Neural cell (in vitro differentiated cells): ENCODE data around the gene NTF3. TPM values are rescaled to one million over a fixed set of nuclear protein-coding genes. Genes with fewer than 3 reads are reported as not detected.

ENCODE experiments used
- H2AFZ ChIP-seq: fragments of 200-600, 300-800 bp; sonication (generic), shearing (Covaris generic); 2 replicates; pipeline ENCODE4 v1.6.0; 2014; ENCODE audit warnings: low read depth, mild to moderate bottlenecking, antibody characterized with exemption, low read length, moderate library complexity
- H3F3A ChIP-seq: fragments of 200-600 bp; shearing (Covaris generic); 2 replicates; pipeline ENCODE4 v1.6.1; 2016; ENCODE audit warnings: mild to moderate bottlenecking, moderate library complexity, mixed read lengths, antibody characterized with exemption, low read length; ENCODE audit not compliant: insufficient read depth, poor library complexity, severe bottlenecking
- H3K27ac ChIP-seq: fragments of 200-600, 300-800 bp; sonication (generic), shearing (Covaris generic); 2 replicates; pipeline ENCODE4 v1.5.1; 2014; ENCODE audit warnings: mild to moderate bottlenecking, low read length, moderate library complexity
- H3K27me3 ChIP-seq: fragments of 300-800, 200-600 bp; sonication (generic), shearing (Covaris generic); 2 replicates; pipeline ENCODE4 v1.6.0; 2014; ENCODE audit warnings: mild to moderate bottlenecking, low read depth, low read length, moderate library complexity; ENCODE audit not compliant: insufficient read depth
- H3K36me3 ChIP-seq: fragments of 300-800, 200-600 bp; sonication (generic), shearing (Covaris generic); 2 replicates; pipeline ENCODE4 v1.5.1; 2014; ENCODE audit warnings: mild to moderate bottlenecking, antibody characterized with exemption, low read length, moderate library complexity; ENCODE audit not compliant: insufficient read depth
- H3K4me2 ChIP-seq: fragments of 300-800, 200-600 bp; sonication (generic), shearing (Covaris generic); 2 replicates; pipeline ENCODE4 v1.6.0; 2014; ENCODE audit warnings: mild to moderate bottlenecking, low read length
- H3K4me3 ChIP-seq: fragments of 300-800, 200-600 bp; sonication (generic), shearing (Covaris generic); 2 replicates; pipeline ENCODE4 v1.5.1; 2014; ENCODE audit warnings: mild to moderate bottlenecking, low read length, moderate library complexity
- H3K79me2 ChIP-seq: fragments of 200-600 bp; shearing (Covaris generic); replicated peaks from 2 replicates; pipeline ENCODE4 v1.6.0; 2014; ENCODE audit warnings: mild to moderate bottlenecking, low read length, moderate library complexity; ENCODE audit not compliant: insufficient read depth
- H3K9ac ChIP-seq: fragments of 300-800, 200-600 bp; sonication (generic), shearing (Covaris generic); 2 replicates; pipeline ENCODE4 v1.6.1; 2016; ENCODE audit warnings: mild to moderate bottlenecking, low read length, mixed read lengths
- H3K9me2 ChIP-seq: fragments of 200-600 bp; shearing (Covaris generic); 2 replicates; pipeline ENCODE4 v1.6.1; 2016; ENCODE audit warnings: mild to moderate bottlenecking, low read length, mixed read lengths; ENCODE audit not compliant: insufficient read depth
- H3K9me3 ChIP-seq: fragments of 200-600, 300-800 bp; sonication (generic), shearing (Covaris generic); 2 replicates; pipeline ENCODE4 v1.6.1; 2016; ENCODE audit warnings: mild to moderate bottlenecking, mixed run types, low read length, moderate library complexity, mixed read lengths
- H4K20me1 ChIP-seq: fragments of 200-600 bp; shearing (Covaris generic); 2 replicates; pipeline ENCODE4 v1.6.1; 2016; ENCODE audit warnings: mild to moderate bottlenecking, mixed run types; ENCODE audit not compliant: insufficient read depth
- EP300 ChIP-seq: fragments of 450-650 bp; conservative IDR thresholded peaks from 2 replicates; pipeline ENCODE4 v1.6.1; 2014; ENCODE audit warnings: antibody characterized with exemption, mild to moderate bottlenecking, moderate library complexity; ENCODE audit not compliant: poor library complexity, severe bottlenecking
- EZH2 ChIP-seq: fragments of 200-600, 300-800 bp; shearing (Covaris generic), sonication (generic); IDR thresholded peaks from 2 replicates; pipeline ENCODE4 v1.6.1; 2014; ENCODE audit warnings: antibody characterized with exemption, low read length, borderline replicate concordance, mild to moderate bottlenecking; ENCODE audit not compliant: insufficient read depth, poor library complexity, severe bottlenecking
- MXI1 ChIP-seq: fragments of 450-650 bp; conservative IDR thresholded peaks from 2 replicates; pipeline ENCODE4 v1.6.1; 2014; ENCODE audit warnings: antibody characterized with exemption, mild to moderate bottlenecking; ENCODE audit not compliant: poor library complexity, severe bottlenecking
- POLR2AphosphoS5 ChIP-seq: IDR thresholded peaks from 2 replicates; pipeline ENCODE4 v1.6.1; 2012
- RAD21 ChIP-seq: fragments of 450-650 bp; conservative IDR thresholded peaks from 2 replicates; pipeline ENCODE4 v1.6.1; 2014; ENCODE audit warnings: antibody characterized with exemption, mild to moderate bottlenecking, moderate library complexity
- SMC3 ChIP-seq: fragments of 450-650 bp; conservative IDR thresholded peaks from 2 replicates; pipeline ENCODE4 v1.6.1; 2014; ENCODE audit warnings: antibody characterized with exemption, mild to moderate bottlenecking, moderate library complexity; ENCODE audit not compliant: poor library complexity
- TAF1 ChIP-seq: IDR thresholded peaks from 2 replicates; pipeline ENCODE4 v1.6.1; 2012; ENCODE audit warnings: low read depth
- polyA plus RNA-seq: library from polyadenylated mRNA; depleted of rRNA; stranded (reverse); fragments of >200 nt; gene quantifications from 2 replicates; pipeline ENCODE4 v1.2.3, GENCODE V29; 2014
- TF ChIP-seq, protein P1 (sequence below): fragments of 450-650 bp; IDR thresholded peaks from 2 replicates; pipeline ENCODE4 v1.5.1; 2014; ENCODE audit warnings: antibody characterized with exemption, mild to moderate bottlenecking, moderate library complexity; ENCODE audit not compliant: poor library complexity, severe bottlenecking
- TF ChIP-seq, protein P2 (sequence below): IDR thresholded peaks from 2 replicates; pipeline ENCODE4 v1.6.1; 2012; ENCODE audit warnings: borderline replicate concordance

The NTF3 gene
- polyA plus RNA-seq, 1 donor from 2014 or later = not detected

DNA sequence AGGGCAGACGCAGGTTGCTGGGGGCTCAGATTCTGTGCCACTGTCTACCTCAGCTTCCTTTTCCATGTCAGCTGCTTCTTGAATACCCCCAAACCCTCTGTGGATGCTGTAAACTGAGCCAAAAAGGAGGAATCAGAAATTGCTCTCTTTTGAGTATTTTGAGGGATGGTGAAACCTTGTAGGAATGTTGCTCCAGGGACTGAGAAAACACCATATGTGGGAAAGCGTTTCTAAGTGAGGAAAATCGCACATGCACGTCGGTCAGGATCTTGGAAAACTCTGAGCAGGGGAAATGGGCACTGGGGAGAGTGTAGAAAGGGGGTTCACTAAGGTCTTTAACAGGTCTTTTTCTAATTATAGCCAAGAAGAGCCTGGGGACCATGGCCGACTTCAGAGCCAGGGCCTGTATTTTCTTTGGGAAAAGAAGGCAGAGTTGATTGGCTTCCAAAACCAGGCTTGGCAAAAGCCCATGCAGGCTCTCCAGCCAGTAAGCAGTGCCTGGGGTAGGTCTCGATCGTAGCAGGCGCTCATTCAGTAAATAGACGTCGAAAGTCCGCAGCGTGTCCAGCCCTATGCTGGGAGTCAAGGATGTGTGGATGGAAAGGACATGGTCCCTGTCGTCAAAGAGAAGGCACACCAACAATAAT lies 58.0 kb downstream of the NTF3 start:
- H3K4me3 ChIP-seq = no peak overlapping the region

DNA sequence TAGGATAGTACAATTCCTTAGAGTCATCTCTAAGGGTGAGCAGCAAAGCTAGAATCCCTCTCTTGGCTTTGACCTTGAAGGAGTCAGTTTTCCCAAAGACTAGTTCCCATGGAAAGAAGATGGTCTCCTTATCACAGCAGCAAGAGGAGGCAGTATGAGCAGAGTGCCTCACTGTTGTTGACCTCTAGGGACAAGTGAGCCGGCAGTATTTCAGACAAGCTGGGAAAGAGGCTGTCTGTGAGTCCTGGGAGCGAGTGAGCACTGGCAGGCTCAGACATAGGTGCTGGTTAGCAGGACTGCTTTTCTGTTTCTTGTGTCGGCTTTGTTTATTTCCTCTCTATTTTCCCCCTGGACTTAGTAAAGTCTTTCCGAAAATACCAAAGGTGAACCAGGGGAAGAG lies 60.7 kb downstream of the NTF3 start:
- H3K4me2 ChIP-seq = no peak overlapping the region
- no peaks in the 10 kb centered on the region for H3F3A ChIP-seq
- no peak overlapping the region for H3K27ac ChIP-seq
- no peaks in the 10 kb centered on the region for H3K36me3 ChIP-seq
- H3K9ac ChIP-seq = no peak overlapping the region
- TF ChIP-seq TAF1 (no peak), EZH2 (no peak), RAD21 (no peak), MXI1 (no peak), SMC3 (no peak), EP300 (no peak)
- TF ChIP-seq, protein P1, sequence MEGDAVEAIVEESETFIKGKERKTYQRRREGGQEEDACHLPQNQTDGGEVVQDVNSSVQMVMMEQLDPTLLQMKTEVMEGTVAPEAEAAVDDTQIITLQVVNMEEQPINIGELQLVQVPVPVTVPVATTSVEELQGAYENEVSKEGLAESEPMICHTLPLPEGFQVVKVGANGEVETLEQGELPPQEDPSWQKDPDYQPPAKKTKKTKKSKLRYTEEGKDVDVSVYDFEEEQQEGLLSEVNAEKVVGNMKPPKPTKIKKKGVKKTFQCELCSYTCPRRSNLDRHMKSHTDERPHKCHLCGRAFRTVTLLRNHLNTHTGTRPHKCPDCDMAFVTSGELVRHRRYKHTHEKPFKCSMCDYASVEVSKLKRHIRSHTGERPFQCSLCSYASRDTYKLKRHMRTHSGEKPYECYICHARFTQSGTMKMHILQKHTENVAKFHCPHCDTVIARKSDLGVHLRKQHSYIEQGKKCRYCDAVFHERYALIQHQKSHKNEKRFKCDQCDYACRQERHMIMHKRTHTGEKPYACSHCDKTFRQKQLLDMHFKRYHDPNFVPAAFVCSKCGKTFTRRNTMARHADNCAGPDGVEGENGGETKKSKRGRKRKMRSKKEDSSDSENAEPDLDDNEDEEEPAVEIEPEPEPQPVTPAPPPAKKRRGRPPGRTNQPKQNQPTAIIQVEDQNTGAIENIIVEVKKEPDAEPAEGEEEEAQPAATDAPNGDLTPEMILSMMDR = no peak
- TF ChIP-seq, protein P2, sequence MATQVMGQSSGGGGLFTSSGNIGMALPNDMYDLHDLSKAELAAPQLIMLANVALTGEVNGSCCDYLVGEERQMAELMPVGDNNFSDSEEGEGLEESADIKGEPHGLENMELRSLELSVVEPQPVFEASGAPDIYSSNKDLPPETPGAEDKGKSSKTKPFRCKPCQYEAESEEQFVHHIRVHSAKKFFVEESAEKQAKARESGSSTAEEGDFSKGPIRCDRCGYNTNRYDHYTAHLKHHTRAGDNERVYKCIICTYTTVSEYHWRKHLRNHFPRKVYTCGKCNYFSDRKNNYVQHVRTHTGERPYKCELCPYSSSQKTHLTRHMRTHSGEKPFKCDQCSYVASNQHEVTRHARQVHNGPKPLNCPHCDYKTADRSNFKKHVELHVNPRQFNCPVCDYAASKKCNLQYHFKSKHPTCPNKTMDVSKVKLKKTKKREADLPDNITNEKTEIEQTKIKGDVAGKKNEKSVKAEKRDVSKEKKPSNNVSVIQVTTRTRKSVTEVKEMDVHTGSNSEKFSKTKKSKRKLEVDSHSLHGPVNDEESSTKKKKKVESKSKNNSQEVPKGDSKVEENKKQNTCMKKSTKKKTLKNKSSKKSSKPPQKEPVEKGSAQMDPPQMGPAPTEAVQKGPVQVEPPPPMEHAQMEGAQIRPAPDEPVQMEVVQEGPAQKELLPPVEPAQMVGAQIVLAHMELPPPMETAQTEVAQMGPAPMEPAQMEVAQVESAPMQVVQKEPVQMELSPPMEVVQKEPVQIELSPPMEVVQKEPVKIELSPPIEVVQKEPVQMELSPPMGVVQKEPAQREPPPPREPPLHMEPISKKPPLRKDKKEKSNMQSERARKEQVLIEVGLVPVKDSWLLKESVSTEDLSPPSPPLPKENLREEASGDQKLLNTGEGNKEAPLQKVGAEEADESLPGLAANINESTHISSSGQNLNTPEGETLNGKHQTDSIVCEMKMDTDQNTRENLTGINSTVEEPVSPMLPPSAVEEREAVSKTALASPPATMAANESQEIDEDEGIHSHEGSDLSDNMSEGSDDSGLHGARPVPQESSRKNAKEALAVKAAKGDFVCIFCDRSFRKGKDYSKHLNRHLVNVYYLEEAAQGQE = no peak
- no peaks in the 10 kb centered on the region for H3K27me3 ChIP-seq
- no peaks in the 10 kb centered on the region for H3K79me2 ChIP-seq
- H2AFZ ChIP-seq = no peak overlapping the region
- H3K9me2 ChIP-seq = no peaks in the 10 kb centered on the region
- no peaks in the 10 kb centered on the region for H4K20me1 ChIP-seq
- H3K4me3 ChIP-seq = no peak overlapping the region
- H3K9me3 ChIP-seq = no peaks in the 10 kb centered on the region

More for the DNA sequence above, 58.0 kb downstream of the NTF3 start:
- Histone ChIP-seq H3K36me3 (no peaks in the 10 kb centered on the region), H3F3A (no peaks in the 10 kb centered on the region), H3K4me2 (no peak overlapping the region), H3K27me3 (no peaks in the 10 kb centered on the region), H3K27ac (no peak overlapping the region), H3K9me2 (no peaks in the 10 kb centered on the region), H3K9ac (no peak overlapping the region), H2AFZ (no peak overlapping the region), H3K79me2 (no peaks in the 10 kb centered on the region), H3K9me3 (no peaks in the 10 kb centered on the region), H4K20me1 (no peaks in the 10 kb centered on the region)
- no peak for TF ChIP-seq MXI1
- TF ChIP-seq POLR2AphosphoS5 = no peak
- no peak for TF ChIP-seq RAD21
- no peak for TF ChIP-seq TAF1
